HG03103 (cell line): ENCODE measurements around the gene MTUS2.

Experiments used
- ATAC-seq: cut with Tn5 transposase; IDR thresholded peaks from one replicate; pipeline ENCODE4 v1.9.1; 2021; ENCODE audit warnings: low read depth; ENCODE audit not compliant: unreplicated experiment

The MTUS2 gene

GRCh38 chr13:29532116-29532515, 712.0 kb downstream of the MTUS2 start:
- ATAC-seq = no peak

GRCh38 chr13:29532821-29533220, 712.7 kb downstream of the MTUS2 start:
- ATAC-seq = no peak

GRCh38 chr13:29534083-29534482, 713.9 kb downstream of the MTUS2 start:
- ATAC-seq = no peak

GRCh38 chr13:29535663-29536655, 715.8 kb downstream of the MTUS2 start:
- no peak for ATAC-seq

- no peak for ATAC-seq
These were observed 716.7 kb downstream of the MTUS2 start for GRCh38 chr13:29536853-29537252.

- no peak for ATAC-seq
These were observed 717.9 kb downstream of the MTUS2 start for GRCh38 chr13:29537736-29538651.

GRCh38 chr13:29538652-29539040, 718.5 kb downstream of the MTUS2 start:
- no peak for ATAC-seq

- no peak for ATAC-seq
These were observed 719.7 kb downstream of the MTUS2 start for GRCh38 chr13:29539856-29540255.

GRCh38 chr13:29540334-29540733, 720.2 kb downstream of the MTUS2 start:
- no peak for ATAC-seq

GRCh38 chr13:29540799-29541198, 720.7 kb downstream of the MTUS2 start:
- no peak for ATAC-seq

- no peak for ATAC-seq
These were observed 721.3 kb downstream of the MTUS2 start for GRCh38 chr13:29541400-29541799.

GRCh38 chr13:29542381-29542780, 722.2 kb downstream of the MTUS2 start:
- no peak for ATAC-seq

GRCh38 chr13:29543230-29544215, 723.4 kb downstream of the MTUS2 start:
- ATAC-seq = peak; percentile 99

GRCh38 chr13:29545988-29546387, 725.8 kb downstream of the MTUS2 start:
- no peak for ATAC-seq

GRCh38 chr13:29546662-29547061, 726.5 kb downstream of the MTUS2 start:
- no peak for ATAC-seq

GRCh38 chr13:29547153-29547552, 727.0 kb downstream of the MTUS2 start:
- ATAC-seq = no peak

GRCh38 chr13:29548722-29549121, 728.6 kb downstream of the MTUS2 start:
- no peak for ATAC-seq

GRCh38 chr13:29550430-29550988, 730.4 kb downstream of the MTUS2 start:
- ATAC-seq = no peak

GRCh38 chr13:29551214-29551613, 731.1 kb downstream of the MTUS2 start:
- ATAC-seq = no peak
